D341Med (cell line): Measurements from ENCODE around the gene AGTRAP.

Experiments
- DNase-seq: peaks from one replicate; pipeline ENCODE4 v3.0.0; 2012; ENCODE audit warnings: low spot score

AGTRAP gene

DNA sequence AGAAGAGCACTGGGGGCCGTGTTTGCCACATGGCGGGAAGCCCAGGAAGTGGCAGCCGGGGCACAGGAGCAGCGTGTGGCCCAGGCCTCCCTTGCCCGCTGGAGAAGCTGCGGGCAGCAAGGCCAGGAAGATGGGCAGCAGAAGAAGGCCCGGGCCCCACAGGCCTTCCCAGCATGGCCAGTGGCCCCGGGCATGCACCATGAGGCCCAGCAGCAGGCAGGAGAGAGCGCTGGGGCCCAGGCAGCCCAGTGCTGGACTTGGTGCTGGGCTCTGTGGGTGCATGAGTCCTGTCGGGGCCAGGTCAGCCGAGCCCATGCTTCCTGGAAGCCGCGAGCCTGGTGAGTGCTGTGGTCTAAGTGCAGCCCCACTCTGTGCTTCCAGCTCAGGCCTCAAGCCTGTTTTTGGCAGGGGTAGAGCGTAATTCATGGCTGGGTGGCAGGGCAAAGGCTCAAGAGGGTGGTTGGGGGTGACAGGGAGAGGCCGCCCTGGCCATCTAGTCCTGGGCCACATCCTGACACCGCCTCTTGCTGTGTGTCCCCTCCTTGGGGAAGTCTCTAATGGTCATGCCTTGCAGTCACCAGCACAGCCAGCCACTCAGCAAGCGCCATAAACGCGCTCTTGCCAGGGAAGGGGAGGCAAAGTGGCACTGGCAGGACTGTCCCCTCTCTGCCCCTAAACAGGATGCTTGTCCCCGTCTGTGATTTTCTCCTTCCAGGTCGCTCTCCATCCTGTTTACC is 48.5 kb downstream of the AGTRAP start:
- no peak for DNase-seq

DNA sequence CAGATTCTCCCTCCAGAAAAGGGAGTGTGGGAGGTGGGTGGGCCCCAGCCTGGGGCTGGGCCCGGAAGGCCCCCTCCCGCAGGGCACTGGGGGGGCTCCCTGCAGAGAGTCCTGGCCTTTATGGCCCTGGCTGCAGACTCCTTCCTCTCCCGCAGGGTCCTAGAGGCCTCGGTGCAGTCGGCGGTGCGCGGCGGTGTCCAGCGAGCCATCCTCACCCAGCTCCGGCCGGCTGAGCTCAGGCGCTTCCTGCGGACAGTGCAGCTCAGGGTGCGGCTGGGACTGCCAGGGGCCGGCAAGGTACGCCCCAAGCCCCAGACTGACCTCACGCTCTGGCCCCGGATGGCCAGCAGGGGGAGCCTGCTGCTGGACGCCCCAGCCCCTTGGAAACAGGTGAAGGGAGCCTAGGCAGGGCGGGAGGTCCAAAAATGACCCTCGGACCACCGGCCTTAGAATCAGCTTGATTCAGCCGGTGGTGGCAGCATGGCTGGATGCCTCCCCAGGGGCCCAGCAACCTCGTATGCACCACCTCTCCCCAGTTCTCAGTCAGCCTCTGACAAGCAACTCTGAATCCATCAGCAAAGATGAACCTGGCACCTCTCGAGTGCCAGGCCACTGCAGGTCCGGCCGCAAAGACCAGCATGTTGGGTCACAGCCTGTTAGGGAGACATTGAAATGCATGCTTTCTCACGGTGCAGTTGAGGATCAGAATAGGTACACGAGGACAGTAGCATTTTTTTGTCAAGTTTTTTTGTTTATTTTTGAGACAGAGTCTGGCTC is 49.2 kb downstream of the AGTRAP start:
- DNase-seq: peak; percentile 78

DNA sequence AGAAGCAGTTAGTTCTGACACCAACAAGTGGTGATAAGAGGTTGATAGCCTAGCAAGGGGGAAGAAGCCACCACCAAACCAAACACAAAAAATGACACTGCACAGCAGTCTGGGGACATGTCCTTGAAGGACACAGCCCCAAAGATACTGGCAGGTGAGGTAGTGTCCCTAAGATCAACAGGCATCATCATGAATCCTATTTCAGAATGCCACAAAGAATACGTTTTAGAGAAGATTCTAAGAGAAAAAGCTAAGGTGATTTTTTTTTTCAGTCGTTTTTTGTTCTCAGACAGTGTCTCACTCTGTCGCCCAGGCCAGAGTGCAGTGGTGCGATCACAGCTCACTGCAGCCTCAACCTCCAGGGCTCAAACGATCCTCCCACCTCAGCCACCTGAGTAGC is 50.2 kb downstream of the AGTRAP start:
- DNase-seq: no peak

DNA sequence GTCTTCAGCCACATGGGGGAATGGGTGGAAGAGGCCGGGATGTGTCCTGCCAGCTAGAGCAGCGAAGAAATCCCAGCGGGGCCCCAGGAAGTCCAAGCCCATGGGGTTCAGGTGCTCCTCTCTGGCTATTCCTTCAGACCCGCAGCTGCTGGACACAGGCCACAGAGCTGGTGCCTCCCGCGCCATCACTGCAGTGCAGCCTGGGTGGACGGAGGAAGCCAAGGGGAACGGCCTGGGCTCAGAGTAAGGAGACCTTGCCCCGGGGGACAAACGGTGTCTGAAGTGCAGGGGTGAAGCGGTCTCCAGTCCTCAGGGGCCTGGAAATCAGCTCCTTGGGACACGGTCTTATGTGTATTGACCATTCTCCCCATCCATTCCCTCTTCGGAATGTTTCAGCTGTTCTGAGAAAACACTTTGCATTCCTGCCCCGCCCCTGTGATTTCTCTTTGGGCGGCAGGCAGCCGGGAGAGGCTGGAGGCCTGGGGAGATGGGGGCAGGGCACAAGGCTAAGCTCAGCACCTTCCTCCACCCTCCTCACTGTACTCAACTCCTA is 51.4 kb downstream of the AGTRAP start:
- no peak for DNase-seq

DNA sequence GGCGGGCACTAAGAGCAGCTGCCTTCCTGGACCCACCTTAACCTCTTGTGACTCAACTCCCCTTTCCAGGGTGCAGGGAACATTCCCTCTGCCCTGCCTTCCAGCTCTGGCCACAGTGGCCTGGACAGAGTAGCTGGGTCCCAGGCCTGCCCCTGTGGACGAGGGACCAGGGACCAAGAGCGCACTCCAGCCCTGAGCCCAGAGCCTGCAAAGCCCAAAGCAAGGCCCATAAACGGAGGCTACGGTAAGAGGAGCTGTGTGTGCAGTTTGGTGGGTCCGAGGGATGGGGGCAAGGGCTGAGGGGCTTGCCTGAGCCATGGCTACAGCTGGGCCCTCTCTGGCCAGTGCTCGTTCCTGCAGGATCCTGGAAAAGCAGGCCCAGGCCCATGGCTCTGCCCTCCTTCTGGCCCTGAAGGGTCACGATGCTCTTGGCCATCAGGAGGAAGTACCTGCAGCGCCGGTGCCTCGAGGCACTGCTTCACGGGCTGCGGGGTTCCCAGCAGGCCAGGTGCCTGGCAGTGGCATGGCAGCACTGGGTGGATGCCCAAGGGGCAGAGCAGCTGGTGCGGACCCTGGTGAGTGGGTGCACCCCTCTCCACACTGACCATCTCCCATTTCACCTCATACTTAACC is 52.0 kb downstream of the AGTRAP start:
- no peak for DNase-seq

DNA sequence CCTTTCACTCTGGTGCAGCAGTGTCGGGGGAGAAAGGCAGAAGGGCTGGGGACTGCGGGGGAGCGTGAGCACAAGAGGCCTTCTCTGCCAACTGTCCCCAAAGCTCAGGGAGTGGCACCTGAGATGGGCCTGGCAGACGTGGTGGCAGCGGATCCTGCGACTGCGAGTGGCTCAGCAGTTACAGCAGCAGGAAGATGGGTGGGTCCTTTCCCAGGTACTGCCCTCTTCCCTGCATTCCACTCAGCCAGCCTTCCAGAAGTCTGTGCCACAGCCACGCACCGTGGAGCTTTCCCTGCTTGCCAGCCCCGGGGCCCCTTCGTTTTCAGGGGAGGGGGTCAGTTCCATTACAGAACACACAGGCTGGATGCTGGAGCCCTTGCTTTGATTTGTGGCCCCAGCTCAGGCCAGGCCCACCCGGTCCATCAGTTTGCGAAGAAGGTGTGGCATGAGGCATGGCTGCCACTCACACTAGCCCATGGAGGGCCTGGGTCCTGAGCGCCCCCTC is 52.7 kb downstream of the AGTRAP start:
- DNase-seq: no peak

DNA sequence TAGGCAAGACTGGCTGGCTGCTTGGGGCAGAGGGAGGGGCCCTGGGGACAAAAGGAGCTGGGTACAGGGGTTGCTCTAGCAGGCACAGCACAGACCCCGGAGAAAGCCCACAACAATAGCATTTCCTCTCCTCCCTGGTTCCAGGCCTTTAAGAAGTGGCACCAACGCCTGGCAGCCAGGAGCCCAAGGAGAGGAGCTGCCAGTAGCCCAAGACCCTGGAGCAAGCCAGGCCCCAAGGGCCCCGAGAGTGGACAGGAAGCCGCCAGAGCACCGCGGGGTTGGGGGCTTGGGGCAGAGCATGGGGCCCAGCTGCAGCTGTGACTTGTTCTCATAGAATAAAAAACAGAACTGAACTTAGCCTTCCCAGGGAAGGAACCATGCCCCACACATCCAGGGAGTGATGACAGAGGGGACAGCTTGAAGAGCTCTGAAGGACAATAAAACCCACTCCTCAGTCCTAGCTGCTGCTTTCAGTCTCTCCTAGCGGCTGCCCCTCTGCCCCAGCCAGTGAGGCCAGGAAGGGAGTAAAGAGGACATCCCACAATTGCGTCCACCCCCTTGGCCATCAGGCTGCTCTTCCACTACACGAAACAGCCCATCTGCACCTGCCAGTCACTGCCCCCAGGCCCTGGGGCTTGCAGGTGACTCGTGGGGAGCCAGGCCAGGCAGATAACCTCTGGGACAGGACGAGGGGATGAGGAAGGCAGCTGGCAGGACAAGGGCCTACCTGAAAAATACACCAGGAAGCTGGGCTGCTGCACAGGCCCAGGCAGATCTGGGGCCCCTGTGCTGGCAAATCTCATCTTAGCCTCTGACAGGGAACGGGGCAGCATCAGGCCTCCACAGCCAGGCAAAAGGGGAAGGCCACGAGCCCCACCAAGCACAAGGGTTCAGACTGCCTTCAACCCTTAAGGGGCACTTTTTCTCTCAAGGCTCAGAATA is 53.5 kb downstream of the AGTRAP start:
- DNase-seq: no peak

DNA sequence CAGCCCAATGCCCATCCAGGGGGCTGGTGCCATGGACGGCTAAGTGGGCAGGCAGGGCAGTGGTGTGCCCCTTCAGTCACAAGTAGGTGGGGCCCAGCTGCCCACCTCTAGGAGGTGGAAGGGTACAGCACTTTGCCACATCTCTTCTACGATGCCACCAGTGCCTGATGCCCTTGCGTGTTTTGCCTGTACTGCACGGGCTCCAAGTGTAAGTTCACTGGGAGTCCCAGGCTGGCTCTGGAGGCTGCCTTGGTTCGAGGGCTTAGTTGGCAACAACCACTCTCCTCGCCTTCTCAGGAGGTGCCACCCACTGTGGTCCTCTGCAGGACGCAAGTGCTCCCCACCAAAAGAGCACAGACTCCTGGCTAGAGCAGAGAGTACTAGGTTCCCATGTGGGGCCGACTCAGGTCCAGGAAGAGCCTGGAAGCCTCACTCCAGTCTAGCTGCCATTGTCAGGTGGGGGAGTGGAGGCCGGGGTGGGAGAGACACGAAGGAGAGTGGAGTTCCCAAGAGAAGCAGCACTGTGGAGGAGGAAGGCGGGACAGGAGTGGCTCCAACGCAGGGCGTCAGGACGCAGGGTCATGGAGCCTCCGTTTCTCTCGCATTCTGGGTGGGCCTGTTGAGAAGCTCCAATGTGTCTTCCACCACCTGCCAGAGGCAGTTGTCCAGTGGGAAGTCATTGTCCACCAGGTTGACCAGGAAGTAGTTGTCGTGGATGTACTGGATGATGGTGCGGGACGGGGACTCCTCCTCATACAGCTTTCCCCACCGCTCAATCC is 54.4 kb downstream of the AGTRAP start:
- no peak for DNase-seq

DNA sequence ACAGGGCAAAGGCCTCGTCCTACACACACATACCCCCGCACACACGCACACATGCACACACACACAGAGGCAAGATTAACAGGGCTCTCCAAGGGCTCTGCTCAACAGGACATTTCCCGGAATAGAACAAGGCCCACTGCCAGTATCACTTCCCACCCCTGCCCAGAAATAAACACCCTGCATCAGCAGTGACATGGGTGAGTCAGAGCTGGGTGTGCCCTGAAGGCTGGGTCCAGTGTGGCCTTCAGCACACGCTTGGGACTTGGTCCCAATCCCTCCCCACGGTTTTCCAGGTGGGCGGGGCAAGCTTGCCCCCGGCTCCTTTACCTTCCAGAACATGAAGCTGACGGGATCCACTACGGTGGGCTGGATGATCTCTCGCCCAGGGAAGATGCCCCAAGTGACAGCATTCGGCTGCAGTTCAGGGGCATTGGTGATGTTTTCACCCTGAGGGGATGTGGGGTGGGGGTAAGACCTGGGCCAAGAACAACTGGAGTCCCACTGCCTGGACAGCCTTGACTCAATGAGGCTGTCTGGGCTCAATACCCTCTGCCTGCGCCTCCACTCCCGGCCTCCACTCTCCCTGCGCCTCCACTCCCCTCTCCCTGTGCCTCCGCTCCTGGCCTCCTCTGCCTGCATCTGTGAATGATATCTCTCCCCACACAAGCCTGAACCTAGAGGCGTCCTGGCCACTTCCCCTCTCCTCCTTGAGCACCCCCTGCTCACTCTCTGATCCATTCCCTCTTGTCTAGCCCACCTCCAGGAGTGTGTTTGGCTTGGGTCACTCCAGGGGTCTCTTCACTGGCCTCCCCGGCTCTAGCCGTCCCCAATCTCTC is 55.2 kb downstream of the AGTRAP start:
- peak; percentile 12 for DNase-seq

DNA sequence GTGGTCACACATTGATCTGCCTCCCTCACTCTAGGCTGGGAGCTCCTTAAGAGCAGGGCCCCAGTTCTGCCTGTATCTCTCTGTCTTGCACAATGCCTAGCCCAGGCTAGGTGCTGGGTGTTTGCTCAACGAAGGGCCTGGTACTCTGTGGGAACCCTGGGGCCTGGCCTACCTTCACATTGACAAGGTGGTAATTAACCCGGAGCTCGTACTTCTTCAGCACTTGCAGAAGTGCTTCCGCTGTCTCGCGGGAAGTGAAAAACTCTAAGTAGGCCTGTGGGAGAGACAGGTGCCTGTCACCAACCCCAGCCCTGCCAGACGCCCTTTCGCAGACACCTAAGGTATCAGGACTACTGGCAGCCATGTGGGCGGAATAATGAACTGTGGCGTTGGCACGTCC is 56.2 kb downstream of the AGTRAP start:
- peak; percentile 4 for DNase-seq

DNA sequence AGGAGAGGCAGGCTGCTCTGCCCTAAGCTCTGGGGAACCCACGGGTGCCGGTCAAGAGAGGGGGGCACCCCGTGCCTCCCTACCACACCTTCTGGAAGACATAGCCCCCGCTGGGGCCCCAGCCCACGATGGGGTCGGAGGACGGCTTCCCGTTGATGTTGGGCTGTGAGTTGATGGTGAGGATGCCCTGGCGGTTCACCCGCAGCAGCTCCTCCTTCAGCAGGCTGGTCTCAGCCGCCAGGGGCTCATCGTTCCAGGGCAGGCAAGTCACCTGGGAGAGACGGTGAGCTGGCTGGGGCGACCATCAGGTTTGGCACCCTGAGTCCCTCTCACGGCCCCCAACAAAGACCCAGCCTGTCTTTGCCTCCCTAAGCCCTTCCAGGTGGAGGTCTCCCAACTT is 57.9 kb downstream of the AGTRAP start:
- DNase-seq: no peak

DNA sequence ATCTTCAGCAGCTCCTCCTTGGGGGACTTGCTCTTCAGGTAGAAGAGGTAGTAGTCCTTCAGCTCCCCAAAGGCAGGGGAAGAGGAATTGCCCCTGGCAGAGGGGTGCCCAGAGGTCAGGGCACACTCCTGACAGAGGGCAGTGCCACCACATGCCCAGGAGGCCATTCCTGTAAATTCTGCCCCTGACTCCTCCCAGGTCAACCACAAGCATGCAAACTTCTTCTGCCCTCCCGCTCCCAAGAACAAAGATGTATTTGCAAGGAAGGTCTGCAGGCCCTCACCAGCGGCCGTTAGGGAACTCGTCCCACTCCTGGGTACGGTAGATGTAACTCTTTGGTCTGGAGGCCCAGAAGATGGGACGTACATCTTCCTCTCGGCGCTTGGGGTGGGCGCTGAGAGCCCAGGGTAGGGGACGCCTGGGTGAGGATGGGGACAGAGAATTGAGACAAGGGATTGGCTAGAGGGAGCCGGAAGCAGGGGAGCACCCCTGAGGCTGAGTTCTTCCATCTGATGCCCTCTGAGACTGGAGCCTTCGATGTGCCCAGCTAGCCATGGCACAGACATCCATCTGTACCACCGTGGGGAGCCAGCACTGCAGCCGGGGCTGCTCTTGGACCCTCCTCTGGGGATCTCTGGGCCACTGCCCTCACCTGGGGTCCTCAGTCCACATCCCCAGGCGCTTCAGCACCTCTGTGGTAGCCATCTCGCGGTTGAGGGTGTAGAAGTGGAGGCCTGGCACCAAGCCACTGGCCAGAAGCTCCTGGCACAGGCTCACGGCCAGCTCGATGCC is 58.7 kb downstream of the AGTRAP start:
- no peak for DNase-seq

DNA sequence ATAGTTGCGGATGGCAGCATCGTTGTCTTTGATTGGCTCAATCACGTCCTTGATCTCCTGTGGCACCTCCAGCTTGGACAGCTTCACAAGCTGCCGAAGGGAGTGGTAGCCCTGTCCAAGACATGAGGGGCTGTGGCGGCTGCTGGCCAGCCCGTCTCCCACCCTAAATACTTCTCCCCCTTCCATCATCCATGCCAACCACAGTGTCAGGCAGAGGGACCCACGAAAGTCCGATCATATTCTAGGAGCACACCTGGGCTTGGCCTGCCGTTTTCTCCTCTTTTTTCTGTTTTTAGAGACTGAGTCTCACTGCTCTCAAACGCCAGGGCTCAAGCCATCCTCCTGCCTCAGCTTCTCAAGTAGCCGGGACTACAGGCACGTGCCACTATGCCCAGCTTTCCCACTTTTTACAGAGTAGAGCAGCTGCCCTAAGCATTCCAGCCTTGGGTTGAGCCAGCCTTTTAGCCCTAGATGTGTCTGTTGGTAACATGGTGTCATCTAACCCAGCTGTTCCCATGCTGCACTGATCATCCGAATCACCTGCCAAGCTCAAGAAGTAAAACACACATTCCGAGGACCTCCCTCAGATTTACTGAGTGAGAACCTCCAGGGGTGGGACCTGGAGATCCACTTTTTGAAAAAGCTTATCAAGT is 59.4 kb downstream of the AGTRAP start:
- DNase-seq: no peak

DNA sequence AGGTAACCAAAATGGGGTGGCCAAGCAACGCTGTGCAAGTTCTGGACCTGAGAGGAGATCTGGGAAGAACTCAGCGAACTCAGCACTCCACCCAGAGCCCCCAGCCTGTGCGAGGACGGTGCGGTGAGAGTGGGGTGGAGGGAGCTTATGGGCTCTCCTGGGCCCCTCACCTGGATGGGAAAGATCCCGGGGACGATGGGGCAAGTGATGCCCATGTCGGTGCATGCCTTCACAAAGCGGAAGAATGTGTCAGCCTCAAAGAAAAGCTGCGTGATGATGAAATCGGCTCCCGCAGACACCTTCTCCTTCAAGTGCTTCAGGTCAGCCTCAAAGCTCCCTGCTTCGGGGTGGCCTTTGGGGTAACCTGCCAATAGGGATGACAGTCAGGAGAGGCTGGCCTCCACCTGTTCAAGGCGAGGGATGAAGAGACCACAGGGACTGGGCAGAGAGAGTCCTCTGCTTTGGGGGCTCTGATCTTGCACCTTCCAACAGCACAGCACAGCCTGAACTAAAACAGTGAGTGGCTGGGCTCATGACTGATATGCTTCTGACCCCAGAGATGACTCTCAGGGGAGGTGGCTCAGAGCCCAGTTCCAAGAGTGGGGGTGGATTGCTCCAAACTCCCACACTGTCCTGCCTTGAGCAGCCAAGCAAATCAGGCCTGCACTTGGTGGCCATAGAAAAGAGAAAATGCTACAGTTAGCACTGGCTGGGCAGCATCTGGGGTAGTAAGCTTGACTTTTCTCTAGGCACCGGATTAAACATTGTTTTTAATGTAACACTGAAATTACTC is 60.3 kb downstream of the AGTRAP start:
- no peak for DNase-seq

DNA sequence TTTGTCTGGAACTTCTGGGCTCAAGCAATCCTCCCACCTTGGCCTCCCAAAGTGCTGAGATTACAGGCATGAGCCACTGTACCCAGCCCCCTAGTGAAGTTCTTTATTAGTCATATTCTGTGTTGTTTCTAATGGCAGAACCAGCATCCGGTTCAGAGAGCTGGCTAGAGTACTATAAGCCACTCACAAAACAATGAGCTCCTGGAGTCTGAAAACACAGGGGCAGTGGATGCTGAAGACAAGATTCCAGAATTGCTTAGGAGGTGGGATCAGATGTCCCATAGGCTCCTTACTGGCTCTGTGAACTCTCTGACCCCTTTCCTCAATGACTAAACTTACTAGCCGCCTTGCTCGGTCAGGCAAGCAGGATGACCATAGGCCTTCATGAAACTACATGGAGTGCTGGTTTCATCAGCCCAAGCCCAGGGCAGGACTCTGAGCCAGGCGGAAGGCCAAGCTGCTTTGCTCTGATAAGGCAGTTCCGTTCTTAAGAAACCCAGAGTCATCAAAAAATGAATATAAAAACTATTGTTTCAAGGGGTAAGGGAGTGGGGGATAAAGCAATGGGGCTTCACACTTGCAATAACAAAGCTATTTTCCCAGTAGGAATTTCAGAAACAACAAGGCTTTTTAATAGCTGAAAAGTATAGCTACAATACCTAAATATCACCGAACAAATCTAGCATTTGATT is 61.7 kb downstream of the AGTRAP start:
- no peak for DNase-seq

DNA sequence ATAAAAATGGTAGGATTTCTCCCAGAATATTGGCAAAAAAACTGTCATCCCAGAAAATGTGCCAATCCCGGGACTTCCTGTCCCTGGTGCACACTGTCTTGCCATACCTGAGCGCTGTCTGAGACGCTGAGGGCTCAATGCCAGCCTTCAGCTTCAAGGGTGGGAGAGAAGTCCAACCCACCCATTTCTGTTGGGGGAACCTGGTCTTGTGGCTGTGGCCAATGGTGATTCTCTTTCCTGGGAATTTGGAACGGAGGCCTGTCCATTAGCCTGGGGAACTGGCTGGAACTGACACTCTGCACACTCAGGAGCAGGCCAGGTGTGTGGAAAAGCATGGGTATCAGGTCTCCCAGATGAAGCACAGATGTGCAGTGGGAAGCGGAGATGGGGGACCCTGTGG is 63.2 kb downstream of the AGTRAP start:
- DNase-seq: no peak

DNA sequence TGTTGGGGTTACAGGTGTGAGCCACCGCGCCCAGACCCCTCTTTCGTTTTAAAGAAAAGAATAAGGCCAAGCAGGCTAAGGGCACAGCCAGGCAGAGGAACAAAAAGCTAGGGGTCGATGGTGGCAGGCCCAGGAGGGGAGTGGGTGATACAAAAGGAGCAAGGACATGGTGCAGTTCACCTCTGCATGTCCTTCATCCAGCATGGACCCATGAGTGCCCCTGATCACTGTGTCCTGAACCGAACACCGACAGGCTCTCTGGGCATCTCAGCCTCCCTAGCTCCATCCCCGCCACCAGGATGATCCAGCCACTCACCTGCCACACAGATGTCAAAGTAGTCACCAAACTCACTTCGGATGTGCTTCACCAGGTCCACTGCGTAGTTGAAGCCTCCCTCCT is 64.0 kb downstream of the AGTRAP start:
- no peak for DNase-seq
